Esophagus squamous epithelium (tissue), 5 donors: ENCODE results near the gene EFCAB8. TPM values are rescaled to one million over a fixed set of nuclear protein-coding genes. Genes with fewer than 3 reads are reported as not detected.

Source experiments
- DNase-seq: peaks from one replicate; lab custom pipeline; 2025; lab: John Stamatoyannopoulos, UW
- H3K27ac ChIP-seq, 4 donors: fragments of 200-600 bp; sonication (generic); one replicate each; pipeline ENCODE4 v1.5.1; 2016 to 2019; ENCODE audit warnings: mild to moderate bottlenecking in 1 of 4
- H3K27me3 ChIP-seq, 4 donors: fragments of 200-600 bp; sonication (generic); 1 replicate in 3 of 4; 2 replicates in 1 of 4; pipeline versions ENCODE4 v1.5.1 to v1.6.0; 2017 to 2021; ENCODE audit warnings: antibody characterized with exemption in 1 of 4
- H3K36me3 ChIP-seq, 3 donors: fragments of 200-600 bp; sonication (generic); one replicate each; pipeline ENCODE4 v1.5.1; 2016 to 2019
- H3K4me1 ChIP-seq, 3 donors: fragments of 200-600 bp; sonication (generic); one replicate each; pipeline ENCODE4 v1.5.1; 2017 to 2019
- H3K4me3 ChIP-seq, 4 donors: fragments of 200-600 bp; sonication (generic); 1 replicate in 3 of 4; 2 replicates in 1 of 4; pipeline ENCODE4 v1.5.1; 2016 to 2019; ENCODE audit warnings: mild to moderate bottlenecking in 2 of 4, moderate library complexity in 1 of 4
- H3K9me3 ChIP-seq, 3 donors: fragments of 200-600 bp; sonication (generic); one replicate each; pipeline ENCODE4 v1.5.1; 2016 to 2019
- CTCF ChIP-seq, 6 experiments: fragments of 450-650 bp in 4 of 6; fragments of 200-600 bp in 2 of 6; sonication (generic) in 2 of 6; IDR thresholded peaks; one replicate each; pipeline ENCODE4 v1.5.1; 2016 to 2019; ENCODE audit warnings: antibody characterized with exemption in 6 of 6, mild to moderate bottlenecking in 4 of 6, moderate library complexity in 4 of 6
- POLR2A ChIP-seq, 4 donors: fragments of 450-650 bp; IDR thresholded peaks; one replicate each; pipeline ENCODE4 v1.6.1; 2017; ENCODE audit warnings: antibody characterized with exemption in 4 of 4, mild to moderate bottlenecking in 4 of 4, moderate library complexity in 3 of 4
- WGBS, 2 donors: methylation state at CpG; one replicate each; pipeline ENCODE4 v1.1.5; 2018; 5-methylcytosine and 5-hydroxymethylcytosine counted together
- intact Hi-C: fragments of 100-400 bp; cut with DNase I; formaldehyde crosslinking; loops from one replicate; pipeline ENCODE4 v1.15.0; 2022
- total RNA-seq, 4 donors: library from RNA; depleted of rRNA; stranded (reverse); fragments of >200 nt; gene quantifications; one replicate each; pipeline ENCODE4 v1.1.0, GENCODE V29; 2016
- donor health status: DM: yes; HTN: yes; CAD: no.

EFCAB8 gene
- total RNA-seq, 4 donors from 2014 or later = 0.38 TPM; not detected in 3

GRCh38 chr20:32934580-32934979 lies 75.9 kb downstream of the EFCAB8 start:
- intact Hi-C loops = no loop called here
- Histone ChIP-seq H3K9me3 (no peaks in the 10 kb centered on the region), H3K27me3 (peaks cover 0 to 3% (median 0%) of the 10 kb centered on the region in 4 donors), H3K4me1 (no peaks in the 10 kb centered on the region), H3K27ac (no peak overlapping the region), H3K4me3 (no peak overlapping the region), H3K36me3 (no peaks in the 10 kb centered on the region)
- 42 to 61% methylated on average over 4 of the region's 4 CpGs for WGBS, 2 donors
- TF ChIP-seq CTCF (IDR thresholded peaks at IDR 0.05) (no peak), POLR2A (IDR thresholded peaks at IDR 0.05) (no peak)
- DNase-seq = no peak

GRCh38 chr20:32941155-32941885 lies 82.6 kb downstream of the EFCAB8 start:
- intact Hi-C loops = no loop called here
- no peaks in the 10 kb centered on the region for H3K36me3 ChIP-seq
- H3K4me1 ChIP-seq = no peaks in the 10 kb centered on the region
- H3K27ac ChIP-seq = no peak overlapping the region
- DNase-seq = no peak
- no peak overlapping the region for H3K4me3 ChIP-seq
- H3K27me3 ChIP-seq = peaks cover 0 to 23% (median 0%) of the 10 kb centered on the region in 4 donors
- TF ChIP-seq POLR2A (IDR thresholded peaks at IDR 0.05) = no peak
- no peak for TF ChIP-seq CTCF (IDR thresholded peaks at IDR 0.05)
- 76 to 82% methylated on average over 4 of the region's 4 CpGs for WGBS, 2 donors
- H3K9me3 ChIP-seq = peaks cover 0 to 12% (median 0%) of the 10 kb centered on the region in 3 donors

- H3K36me3 ChIP-seq = no peaks in the 10 kb centered on the region
- H3K4me1 ChIP-seq = no peaks in the 10 kb centered on the region
- H3K27me3 ChIP-seq = peaks cover 0 to 23% (median 0%) of the 10 kb centered on the region in 4 donors
- 69 to 84% methylated on average over 5 to 6 of the region's 7 CpGs for WGBS, 2 donors
- TF ChIP-seq CTCF (IDR thresholded peaks at IDR 0.05) (no peak), POLR2A (IDR thresholded peaks at IDR 0.05) (no peak)
- peaks cover 0 to 12% (median 0%) of the 10 kb centered on the region in 3 donors for H3K9me3 ChIP-seq
- no peak overlapping the region for H3K4me3 ChIP-seq
- intact Hi-C loops = no loop called here
- DNase-seq = no peak
- H3K27ac ChIP-seq = no peak overlapping the region
Observed at GRCh38 chr20:32943490-32944052, 84.8 kb downstream of the EFCAB8 start.

- H3K27ac ChIP-seq = no peak overlapping the region
Observed at GRCh38 chr20:32945710-32946221, 87.0 kb downstream of the EFCAB8 start.

More at GRCh38 chr20:32945710-32946221, 87.0 kb downstream of the EFCAB8 start:
- H3K36me3 ChIP-seq = no peaks in the 10 kb centered on the region
- no peak for DNase-seq
- 46 to 47% methylated on average over 4 of the region's 4 CpGs for WGBS, 2 donors
- TF ChIP-seq CTCF (IDR thresholded peaks at IDR 0.05) (peak in 4 of 6 experiments; percentile 19 to 57 (median 37)), POLR2A (IDR thresholded peaks at IDR 0.05) (no peak)
- peaks cover 0 to 12% (median 0%) of the 10 kb centered on the region in 3 donors for H3K9me3 ChIP-seq
- peaks cover 0 to 32% (median 0%) of the 10 kb centered on the region in 4 donors for H3K27me3 ChIP-seq
- H3K4me3 ChIP-seq = no peak overlapping the region
- intact Hi-C loops = no loop called here
- no peaks in the 10 kb centered on the region for H3K4me1 ChIP-seq
